Head of caudate nucleus (tissue), 42 donors: Measurements from ENCODE around the gene TEX2.
"Not testable (repeated sequence)": the region's sequence is repeated elsewhere in the genome, so short reads cannot be mapped to it uniquely, and the experiment has no call there.

Experiments
- DNase-seq, 42 donors: peaks; one replicate each; pipeline versions ENCODE4 v3.0.0 to v3.0.0-alpha.2; 2020 to 2021; ENCODE audit warnings: mixed read lengths in 7 of 42
- intact Hi-C: fragments of 100-400 bp; cut with DNase I; formaldehyde crosslinking; loops from one replicate; pipeline ENCODE4 v1.15.0; 2022

TEX2 gene

DNA sequence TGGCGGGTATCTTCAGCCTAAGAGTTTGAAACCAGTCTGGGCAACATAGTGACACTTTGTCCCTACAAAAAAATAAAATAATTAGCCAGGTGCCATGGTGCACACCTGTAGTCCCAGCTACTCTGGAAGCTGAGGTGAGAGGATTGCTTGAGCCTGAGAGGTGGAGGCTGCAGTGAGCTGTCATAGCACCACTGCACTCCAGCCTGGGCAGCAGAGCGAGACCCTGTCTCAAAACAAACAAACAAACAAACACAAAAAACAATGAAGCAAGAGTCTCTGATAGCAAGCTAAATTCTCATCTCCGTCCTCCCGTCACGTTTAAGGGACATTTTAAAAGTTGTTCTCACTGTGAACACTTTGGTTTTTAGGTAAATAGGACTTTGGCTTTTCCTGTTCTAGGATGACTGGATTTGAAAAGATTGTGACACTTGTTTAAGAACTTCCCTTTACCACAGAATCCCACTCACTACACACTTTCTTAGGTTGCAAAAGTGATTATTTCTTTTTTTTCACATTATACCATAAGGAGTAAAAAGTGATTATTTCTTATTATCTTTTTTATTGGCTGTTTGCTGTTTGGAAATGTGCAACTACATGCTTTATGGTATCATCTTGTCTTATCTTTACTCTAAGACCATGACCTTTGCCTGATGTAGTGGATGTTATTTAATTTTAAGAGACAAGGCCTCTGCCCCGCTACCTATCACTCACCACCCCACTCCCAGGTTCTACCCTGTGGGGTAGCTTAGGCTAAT lies 128.7 kb downstream of the TEX2 start:
- DNase-seq = no peak
- intact Hi-C loops = loop anchor here (5.0 to 10.0 kb wide), 2 partner anchors 107 to 220 kb away; partner anchors contain the start of genes CSHL1 and GH1

DNA sequence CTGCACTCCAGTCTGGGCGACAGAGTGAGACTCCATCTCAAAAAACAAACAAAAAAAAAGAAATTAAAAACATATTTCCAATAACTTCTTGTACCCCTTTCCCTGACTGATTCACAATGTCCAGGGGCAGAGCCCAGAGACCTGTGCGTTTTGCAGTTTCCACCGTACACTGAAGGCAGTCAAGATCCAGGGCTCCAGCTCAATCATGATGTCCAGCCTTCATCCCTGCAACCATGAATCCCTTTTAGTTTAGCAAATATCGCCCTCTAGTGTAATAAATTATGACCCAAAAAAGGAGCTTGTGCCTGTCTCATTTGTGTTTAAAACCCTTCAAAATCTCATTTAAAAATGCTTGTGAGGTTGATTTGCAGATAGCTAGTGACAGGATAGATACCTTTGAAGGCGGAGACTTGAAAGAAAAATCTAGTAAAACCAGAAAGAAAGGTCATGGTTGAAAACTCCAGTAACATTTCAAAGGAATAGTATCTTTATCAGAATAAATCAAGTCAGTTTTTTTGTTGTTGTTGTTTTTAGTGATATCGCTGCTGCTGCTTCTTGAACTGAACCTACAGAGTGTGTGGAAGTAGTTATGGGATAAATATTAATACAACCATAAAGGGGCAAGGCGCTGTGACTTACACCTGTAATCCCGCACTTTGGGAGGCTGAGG lies 129.4 kb downstream of the TEX2 start:
- intact Hi-C loops = loop anchor here (5.0 to 10.0 kb wide), 2 partner anchors 106 to 219 kb away; partner anchors contain the start of genes CSHL1 and GH1
- DNase-seq = peak in 11 of 42 donors; percentile 17 to 63 (median 34)

DNA sequence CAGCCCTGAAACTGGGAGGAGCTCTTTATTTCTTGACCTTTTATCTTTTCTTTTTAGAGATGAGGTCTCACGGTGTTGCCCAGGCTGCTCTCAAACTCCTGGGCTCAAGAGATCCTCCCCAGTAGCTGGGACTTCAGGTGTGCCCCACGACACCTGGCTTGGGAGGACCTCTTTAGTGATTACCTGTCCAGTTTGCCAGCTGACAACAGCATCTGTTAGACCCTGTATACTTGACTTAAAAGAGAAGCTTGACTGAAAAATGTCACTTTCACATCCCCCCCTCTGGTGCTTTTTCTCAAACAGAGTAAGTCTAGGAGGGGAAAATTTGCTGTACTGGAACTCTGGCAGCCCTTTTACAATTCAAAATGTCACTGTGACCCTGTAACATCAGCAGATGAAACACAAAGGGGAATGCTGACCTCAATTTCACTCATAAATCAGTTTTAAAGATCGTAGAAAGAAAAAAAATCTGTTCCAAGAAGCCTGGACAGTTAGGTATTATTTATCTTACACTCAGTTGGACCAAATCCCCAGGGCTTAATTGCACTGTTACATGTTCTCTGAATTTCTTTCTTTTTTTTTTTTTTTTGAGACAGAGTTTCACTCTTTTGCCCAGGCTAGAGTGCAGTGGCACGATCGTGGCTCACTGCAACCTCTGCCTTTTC lies 131.3 kb downstream of the TEX2 start:
- no peak for DNase-seq
- intact Hi-C loops = loop anchor here (5.0 to 10.0 kb wide), 2 partner anchors 104 to 217 kb away; partner anchors contain the start of genes CSHL1 and GH1

DNA sequence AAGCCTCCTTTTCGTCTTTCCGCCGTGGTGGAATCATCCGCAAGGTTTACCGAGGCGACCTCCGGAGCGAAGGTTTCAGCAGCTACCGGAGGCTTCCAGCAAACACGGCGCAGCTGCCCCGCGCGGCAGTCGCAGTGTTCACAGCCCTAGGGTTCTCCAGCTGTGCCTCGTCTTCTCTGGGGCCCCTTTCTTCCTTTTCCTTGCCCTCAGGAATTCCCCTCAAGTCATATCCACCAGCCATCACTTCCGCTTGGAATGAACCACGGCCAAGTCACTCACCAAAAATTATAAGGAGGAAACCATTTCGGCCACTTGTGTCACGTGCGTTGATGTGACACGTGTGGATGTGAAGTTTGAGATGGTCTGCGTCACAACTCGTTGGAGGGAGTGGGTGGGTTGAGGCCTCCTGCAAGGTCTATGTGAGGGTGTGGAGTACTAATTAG lies 132.5 kb downstream of the TEX2 start:
- DNase-seq = peak in 17 of 42 donors; percentile 16 to 57 (median 32)

DNA sequence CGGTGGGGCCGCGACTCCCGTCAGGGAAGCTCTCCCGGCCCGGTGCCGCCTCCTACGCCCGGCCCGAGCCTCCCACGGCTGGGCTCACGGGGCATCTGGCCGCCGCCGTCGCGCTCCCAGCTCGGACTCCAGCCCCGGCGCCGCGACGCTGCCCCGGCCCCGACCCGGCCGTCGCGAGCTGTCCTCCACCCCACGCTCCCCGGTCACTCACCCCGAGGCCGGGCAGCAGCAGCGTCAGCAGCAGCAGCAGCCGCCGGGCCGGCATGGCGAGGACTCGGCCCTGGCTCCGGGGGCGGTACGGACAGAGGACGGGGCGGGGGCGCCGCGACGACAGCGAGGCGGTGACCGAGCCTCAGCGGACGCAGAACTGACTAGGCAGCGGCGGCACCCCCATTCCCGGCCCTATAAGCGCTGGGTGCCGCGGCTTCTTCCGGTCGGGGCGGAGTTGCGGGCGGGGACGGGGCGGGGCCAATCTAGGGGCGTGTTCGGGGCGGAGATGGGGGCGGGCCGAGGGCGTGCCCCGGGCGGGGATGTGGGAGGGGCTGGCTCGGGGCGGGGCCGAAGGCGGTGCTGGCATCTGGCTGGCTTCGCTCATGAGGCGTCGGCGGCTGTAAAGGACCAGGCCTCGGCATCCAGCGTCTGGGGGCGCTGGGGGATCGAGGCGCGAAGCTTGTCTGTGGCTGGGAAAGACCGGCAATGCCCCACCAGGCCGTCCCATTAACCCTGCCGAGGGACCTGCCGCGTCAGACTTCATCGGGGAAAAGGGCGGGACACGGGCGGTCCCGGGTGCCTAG lies 133.1 kb downstream of the TEX2 start, which contains the start of gene ERN1:
ERN1 (minus strand) TSS at position 380 of the 794 bp plus-strand sequence; CDS start at position 265, 115 bp downstream.
- DNase-seq = peak; percentile 85 to 98 (median 95)
- intact Hi-C loops = loop anchor here (5.0 to 10.0 kb wide), 2 partner anchors 103 to 215 kb away; partner anchors contain the start of genes CSHL1 and GH1

More for the DNA sequence above, 132.5 kb downstream of the TEX2 start:
- intact Hi-C loops = loop anchor here (5.0 to 10.0 kb wide), 2 partner anchors 103 to 216 kb away; partner anchors contain the start of genes CSHL1 and GH1

DNA sequence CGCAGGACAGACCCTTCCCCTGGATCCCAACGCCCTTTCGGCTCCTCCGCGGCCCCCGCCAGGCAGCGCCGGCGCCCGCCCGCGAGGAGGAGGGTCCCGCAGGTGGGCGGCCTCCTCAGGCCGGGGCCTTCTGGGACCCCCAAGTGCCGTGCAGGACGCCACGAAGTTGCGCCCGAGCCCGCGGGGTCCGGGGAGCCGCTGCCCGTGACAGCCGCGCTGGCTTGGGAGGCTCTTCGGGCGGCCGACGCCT lies 133.6 kb downstream of the TEX2 start:
- intact Hi-C loops = no loop called here
- peak in 1 of 42 donors; percentile 25 for DNase-seq

DNA sequence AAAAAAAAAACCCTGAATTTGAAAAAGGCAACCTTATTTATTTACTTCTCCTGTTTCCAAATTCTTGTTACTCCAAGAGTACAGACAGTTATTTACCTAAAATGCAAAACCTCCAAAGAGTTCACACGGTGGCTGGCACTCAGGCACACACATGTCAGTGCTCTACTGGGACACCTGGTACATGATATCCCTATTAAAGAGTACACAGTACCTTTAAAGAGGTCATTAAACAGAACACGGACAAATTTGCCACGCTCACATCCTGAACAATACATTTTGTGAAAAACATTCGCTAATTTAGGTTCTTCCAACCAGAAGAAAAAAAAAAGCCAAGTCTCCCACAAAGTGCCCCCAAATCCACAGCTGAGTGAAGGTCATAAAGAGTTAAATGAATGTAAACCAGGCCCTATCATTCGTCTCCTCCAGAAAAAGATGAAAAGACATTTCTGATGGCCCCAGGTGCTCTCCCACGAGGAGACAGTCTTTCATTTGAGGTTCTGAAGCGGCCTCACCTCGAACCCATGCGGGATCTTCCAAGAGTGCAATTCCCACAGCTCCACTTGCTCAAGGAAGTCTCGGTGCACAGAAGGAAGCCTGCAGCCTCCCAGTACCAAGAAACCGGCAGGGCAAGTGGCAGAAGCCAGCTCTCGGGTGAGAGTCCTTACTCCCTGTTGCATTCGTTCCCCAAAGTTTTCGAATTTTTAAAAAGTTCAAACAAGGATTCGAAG lies 134.1 kb downstream of the TEX2 start:
- intact Hi-C loops = no loop called here
- DNase-seq = peak in 11 of 42 donors; percentile 10 to 52 (median 27)

DNA sequence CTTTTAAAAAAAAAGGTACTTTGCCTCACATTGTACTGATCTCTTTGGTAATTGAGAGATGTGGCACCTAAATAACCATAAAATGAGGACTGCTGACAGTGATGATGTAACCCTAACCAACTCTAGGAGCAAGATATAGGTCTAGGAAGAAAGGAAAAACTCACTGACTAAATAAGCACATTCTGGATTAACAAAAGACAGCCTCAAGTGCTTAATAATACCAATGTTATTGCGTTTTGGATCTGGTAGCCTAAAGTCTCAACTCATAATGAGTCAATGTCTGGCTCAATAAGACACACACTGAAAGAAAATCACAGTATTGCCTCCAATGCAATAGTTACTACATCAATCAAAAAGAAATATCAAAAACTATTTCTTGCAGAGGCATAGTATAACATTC lies 136.1 kb downstream of the TEX2 start:
- no peak for DNase-seq
- intact Hi-C loops = no loop called here

DNA sequence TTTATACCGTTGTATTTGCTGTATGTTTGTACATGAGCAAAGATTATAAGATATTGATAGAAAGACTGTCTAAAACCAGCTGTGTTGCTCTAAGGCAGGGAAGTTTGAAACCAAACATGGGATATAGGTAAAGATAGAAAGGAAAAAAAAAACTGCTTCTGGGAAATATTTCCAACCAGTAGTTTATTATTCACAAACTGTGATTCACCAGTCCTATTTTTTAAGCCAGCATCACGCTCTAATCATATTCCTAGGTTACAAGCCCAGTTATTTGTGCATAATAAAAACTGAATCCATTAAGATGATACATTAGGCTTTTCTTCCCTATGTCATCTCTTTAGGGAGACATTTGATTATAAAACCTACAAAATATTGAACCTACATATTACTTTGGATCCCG lies 137.1 kb downstream of the TEX2 start:
- no peak for DNase-seq
- intact Hi-C loops = no loop called here

DNA sequence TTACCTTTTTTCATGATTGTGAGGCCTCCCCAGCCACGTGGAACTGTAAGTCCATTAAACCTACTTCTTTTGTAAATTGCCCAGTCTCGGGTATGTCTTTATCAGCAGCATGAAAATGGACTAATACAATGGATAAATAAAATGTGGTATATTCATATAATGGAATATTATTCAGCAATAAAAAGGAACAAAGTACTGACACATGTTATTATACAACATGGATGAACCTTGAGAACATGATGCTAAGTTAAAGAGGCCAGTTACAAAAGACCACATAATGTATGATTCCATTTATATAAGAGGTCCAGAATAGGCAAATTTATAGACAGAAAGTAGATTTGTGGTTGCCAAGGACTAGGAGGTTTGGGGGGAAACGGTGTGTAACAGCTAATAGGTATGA lies 138.5 kb downstream of the TEX2 start:
- intact Hi-C loops = no loop called here
- DNase-seq = no peak

DNA sequence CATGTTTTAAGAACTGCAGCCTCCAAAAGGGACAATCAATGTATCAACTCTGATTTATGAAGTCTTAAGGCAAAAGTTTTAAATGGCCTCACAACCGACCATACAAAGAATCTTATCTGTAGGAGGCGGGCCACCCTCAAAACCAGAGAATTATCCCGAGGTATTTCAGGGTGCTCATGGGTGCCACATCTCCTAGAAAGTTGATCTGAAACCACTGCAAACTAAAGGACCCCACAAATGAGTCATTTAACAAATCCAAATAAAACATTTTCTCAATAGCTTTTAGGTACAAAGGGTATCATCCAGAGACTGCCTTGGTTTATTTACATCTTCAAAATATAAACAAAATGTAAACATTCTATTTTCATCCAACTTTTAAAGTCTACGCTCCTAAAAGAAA lies 139.9 kb downstream of the TEX2 start:
- no peak for DNase-seq
- intact Hi-C loops = no loop called here

DNA sequence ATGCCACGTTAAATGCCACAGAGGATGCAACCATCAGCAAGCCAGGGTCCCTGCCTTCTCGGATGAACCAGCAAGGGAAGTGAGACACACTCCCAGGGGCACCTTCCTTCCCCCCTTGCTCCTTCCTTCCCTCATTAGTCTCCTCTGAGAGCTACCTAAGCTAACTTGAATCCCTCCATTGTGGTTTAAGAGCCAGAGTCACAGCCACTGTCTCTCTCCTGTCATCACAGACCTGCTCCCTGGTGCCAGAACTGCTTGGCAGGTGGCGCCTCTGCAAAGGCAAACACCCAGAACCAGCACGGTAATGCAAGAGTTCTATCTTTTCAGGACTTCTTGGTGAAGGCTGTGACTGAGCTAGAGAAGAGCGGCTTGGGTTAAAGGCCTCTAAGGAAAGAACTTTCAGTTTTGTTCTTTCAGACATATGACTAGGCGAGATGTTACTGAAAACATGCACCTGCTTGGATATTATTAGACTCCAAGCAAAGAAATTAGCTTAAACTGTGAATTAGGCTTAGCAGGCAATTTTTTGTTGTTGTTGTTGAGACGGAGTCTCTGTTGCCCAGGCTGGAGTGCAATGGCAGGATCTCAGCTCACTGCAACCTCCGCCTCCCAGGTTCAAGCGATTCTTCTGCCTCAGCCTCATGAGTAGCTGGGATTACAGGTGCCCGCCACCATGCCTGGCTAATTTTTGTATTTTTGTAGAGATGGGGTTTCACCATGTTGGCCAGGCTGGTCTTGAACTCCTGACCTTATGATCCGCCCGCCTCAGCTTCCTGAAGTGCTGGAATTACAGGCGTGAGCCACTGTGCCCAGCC lies 141.9 kb downstream of the TEX2 start:
- intact Hi-C loops, DNase-seq: not testable (repeated sequence)

DNA sequence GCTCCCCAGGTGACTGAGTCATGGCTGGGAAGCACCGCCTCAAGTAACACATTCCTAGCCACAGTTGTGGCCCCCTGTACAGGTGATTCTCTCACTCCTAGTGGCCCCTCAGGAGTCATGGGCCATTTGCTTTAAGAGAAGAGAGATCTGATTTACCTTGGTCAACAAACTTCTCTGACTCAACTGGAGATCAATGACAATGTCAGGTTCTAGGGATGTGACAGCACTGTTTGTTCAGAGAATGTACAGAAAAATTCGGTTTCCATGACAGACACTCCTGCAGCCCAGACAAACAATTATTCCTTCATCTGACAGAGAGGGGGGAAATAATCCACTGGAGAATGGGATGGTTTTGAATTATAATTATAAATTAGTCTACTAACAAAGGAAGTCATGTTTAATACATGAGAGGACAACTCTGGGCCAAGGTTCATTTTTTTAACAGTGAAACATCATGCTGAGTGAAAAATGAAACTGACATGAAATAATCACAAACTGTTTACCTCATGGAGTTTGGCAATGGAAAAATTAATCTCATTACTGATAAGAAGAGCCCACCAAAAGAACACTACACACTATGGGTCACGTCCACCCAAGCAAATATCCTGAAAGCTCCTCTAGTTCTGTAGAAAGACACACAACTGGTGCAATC lies 142.8 kb downstream of the TEX2 start:
- intact Hi-C loops = no loop called here
- DNase-seq = no peak

DNA sequence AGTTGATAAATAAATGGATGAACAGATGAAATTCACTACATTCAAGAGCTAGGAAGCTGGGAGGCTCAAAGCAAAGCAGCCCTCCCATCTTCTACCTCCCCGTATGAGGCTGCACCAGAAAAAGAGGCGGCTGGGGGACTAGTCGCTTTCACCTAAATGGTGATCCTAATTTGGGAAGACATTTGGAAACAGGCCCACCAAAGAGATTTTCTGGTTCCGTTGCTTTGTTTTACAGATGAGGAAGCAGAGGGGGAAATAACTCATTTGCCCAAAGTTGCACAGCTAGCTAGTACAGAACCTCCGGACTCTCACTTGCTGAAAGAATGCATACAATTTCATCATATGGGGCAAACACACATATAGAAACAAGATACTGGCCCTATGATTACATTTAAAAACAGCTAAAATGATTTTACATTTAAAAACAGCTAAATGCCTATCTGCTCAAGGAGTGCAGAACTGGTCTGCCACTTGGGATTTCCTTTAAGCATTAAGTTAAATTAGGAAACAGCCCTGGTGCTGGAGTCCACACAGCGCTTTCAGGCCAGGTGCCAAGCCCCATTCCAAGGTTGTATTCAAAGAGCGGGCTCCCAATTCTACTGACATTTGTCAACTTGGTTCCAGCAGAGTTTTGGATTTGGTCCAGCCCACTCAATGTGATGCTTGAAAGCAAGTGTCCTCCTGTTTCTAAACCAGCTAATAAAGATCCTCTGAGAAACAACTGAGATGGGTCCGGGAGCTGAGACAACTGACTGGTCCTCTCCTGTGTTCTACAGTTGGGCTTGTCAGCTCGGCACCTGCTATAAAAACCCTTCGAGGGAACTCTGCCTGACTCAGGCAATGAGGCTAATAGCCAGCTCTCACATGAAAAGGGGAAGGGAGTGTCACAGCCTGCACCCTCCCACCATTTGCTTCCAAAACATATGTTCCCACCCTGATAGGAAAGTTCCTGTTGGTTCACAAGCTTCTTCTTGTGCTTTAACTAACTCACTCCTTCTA lies 144.8 kb downstream of the TEX2 start:
- intact Hi-C loops = no loop called here
- peak in 18 of 42 donors; percentile 3 to 58 (median 15) for DNase-seq

DNA sequence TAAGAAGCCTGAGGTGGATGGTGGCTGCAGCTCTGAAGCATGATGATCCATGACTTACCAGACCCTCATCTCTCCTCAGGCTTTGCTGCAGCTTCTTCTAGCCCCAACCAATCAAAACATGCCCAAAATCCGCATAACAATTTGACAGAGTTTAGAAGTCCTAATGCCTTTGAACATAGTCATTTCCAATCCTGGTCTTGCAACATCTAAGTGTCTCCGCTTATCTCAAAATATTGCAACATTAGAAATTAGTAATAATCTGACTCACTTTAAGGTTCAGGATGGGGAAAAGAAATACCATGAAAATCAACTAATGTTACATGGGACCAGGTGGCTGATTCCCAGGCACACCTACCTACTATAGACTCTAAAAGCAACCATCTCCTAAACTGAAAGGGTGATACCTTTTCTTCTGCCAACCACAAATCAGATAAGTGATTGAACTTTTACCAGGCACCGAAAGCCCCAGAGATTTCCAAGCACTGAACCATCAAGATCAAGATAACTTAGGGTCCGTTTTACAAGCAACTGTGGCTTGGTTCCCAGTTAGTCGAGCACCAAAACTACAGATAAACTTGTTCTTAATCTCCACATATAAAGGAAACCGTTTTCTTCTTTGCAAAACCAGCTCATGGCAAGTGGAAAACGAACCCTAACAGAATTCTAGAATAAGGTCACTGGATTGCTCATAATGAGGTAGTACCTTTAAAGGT lies 147.1 kb downstream of the TEX2 start:
- intact Hi-C loops = no loop called here

More for the DNA sequence above, 147.1 kb downstream of the TEX2 start:
- DNase-seq = no peak
